Measurements from ENCODE around the gene GALNT18.

Gene GALNT18

DNA sequence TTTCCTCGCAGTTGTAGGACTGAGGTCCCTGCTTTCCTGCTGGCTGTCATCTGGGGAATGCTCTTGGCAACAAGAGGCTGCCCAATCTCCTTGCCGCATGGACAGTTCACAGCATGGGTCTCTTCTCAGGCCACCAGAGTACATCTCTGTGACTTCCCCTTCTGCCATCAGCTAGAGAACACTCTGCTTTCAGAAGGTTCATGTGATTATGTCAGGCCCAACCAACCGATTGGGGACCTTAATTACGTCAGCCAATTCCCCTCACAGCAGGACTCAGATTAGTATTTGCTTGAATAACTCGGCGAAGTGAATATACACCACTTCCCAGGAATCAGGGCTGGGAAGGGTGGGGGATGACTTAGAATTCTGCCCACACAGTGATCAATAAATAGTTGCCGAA, 206.8 kb downstream of the GALNT18 start:
- DNase-seq (ENCODE audit: extremely low read depth, low read depth): no peak
- TF ChIP-seq CTCF (IDR thresholded peaks at IDR 0.05; ENCODE audit: low read depth, low read length): no peak

DNA sequence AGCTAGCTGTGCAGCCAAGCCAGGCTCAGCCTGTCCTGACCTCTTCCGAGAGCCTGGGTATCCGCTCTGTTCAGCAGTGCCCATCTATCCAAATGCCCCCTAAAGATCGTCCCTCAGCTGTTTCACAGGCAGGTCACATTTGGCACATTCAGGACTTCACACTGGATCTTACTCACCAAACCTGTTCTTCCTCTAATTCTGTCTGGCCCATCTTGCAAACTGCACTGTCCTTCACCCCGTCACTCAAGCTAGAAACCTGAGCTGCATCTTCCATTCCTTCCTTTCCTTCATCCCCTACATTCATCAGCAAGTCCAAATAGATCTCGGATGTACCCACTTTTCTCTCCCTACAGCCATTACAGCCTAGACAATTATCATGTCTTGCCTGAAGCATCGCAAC, 208.0 kb downstream of the GALNT18 start:
- no peak for DNase-seq (ENCODE audit: extremely low read depth, low read depth)

DNA sequence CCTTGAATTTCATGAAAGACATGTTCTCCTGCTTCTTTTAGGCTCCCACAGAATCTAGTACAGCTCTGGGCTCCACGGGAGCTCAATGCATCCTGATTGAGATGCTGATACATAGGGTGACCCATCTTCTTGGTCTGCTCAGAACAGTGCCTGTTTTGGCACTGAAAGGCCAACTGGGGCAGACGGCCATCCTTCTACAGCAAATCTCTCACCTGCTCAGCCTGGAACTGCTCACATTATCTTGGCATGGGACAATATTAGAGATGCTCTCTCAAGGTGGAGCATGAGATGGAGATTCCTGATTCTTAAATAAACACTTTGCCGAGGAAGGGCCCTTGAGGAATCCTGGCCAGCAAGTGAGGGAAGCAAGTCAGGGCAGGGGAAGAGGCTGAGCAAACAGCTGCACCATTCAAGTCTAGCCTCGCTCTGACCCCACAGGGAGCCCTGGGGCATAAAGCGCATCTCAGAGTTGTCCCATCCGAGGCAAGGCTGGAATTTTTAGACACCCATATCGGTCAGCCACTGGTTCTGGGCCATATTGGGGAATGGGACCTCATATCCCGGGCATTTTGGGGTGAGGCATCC, 210.3 kb downstream of the GALNT18 start:
- no peak for TF ChIP-seq CTCF (IDR thresholded peaks at IDR 0.05; ENCODE audit: low read depth, low read length)
- no peak for DNase-seq (ENCODE audit: extremely low read depth, low read depth)

More for the DNA sequence above, 208.0 kb downstream of the GALNT18 start:
- no peak for TF ChIP-seq CTCF (IDR thresholded peaks at IDR 0.05; ENCODE audit: low read depth, low read length)

DNA sequence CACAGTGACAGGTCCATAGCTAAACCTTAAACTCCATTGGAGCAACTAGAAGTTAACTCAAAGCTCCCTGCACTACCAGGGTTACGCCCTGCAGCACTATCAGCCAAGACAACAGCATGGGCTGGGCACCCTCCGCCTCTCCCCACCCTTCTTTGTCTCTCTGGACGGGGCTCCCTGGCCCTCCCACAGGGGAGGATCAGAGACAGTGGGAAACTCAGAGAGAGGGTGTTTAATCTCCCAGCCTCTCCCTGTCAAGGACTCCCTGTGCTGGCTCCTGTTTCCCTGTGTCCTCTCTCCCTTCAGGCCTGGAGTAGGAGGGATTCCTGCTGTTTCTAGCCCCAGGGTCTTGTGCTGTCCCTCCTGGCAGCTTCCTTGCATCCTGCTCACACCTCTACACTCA, 211.9 kb downstream of the GALNT18 start:
- no peak for DNase-seq (ENCODE audit: extremely low read depth, low read depth)
- no peak for TF ChIP-seq CTCF (IDR thresholded peaks at IDR 0.05; ENCODE audit: low read depth, low read length)

DNA sequence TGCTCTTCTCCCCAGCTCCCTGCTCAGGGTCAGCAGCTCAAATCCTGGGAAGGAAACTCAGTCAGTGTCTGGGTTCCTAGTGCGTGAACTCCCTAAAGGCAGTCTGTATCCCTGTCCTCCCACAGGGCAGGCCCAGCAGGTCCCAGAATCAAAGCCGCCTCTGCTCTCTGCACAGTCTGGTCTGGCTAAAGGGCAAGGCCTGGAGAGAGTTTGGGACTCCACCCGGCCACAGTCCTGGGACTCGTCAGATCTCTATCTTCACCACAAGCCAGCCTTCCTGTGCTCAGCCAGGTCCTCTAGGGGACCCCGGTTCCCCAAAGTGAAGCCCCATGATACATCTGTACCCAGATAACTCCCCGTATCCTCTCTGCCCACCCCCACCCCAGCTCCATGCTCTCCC, 212.6 kb downstream of the GALNT18 start:
- no peak for TF ChIP-seq CTCF (IDR thresholded peaks at IDR 0.05; ENCODE audit: low read depth, low read length)
- no peak for DNase-seq (ENCODE audit: extremely low read depth, low read depth)

DNA sequence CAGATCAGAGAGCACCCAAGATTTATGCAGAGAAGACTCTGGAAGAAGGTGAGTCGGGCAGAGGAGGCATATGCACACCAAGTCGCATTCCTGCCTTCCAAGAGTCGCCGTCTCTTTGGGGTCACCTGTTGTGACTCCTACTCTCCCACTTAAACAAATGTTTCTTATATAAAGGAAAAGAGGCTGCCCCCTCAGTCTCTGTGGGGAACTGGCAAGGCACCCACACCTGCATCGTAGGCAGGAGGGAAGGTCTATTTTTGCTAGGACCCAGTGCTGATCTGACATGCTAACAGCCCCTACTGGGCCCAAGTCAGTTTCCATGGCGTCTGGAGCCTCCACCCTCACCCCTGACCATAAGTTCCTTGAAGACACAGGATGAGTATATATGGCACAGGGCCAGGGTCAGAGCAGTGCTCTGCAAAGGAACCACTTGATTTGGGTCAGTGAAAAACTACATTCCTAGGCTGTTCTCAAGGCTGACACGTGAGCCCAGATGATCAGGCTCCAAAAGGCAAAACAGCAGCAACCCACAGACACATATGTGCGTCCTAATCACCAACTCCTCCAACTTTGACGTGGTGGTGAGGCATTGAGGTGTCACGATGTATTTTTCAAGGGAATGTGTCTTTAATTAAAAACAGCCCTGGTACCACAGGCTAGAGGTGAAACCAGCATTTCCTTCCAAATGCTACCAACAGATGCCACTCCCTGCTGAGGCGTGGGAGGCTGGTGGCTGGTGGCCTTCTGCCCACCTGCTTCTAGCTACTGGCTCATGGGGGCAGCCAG, 213.2 kb downstream of the GALNT18 start:
- DNase-seq (ENCODE audit: extremely low read depth, low read depth): no peak
- no peak for TF ChIP-seq CTCF (IDR thresholded peaks at IDR 0.05; ENCODE audit: low read depth, low read length)

GRCh38 chr11:11407763-11408084, 214.1 kb downstream of the GALNT18 start:
- no peak for DNase-seq (ENCODE audit: extremely low read depth, low read depth)
- no peak for TF ChIP-seq CTCF (IDR thresholded peaks at IDR 0.05; ENCODE audit: low read depth, low read length)

Data from AG09319 (cell line).